SK-MEL-5 (cell line): Measurements from ENCODE around the gene ZNF716. TPM values are rescaled to one million over a fixed set of nuclear protein-coding genes. Genes with fewer than 3 reads are reported as not detected.
"Not testable (repeated sequence)": the region's sequence is repeated elsewhere in the genome, so short reads cannot be mapped to it uniquely, and the experiment has no call there.

Source experiments
- DNase-seq: peaks from one replicate; pipeline ENCODE4 v3.0.0-alpha.2; 2016; ENCODE audit warnings: low read depth, low spot score
- in situ Hi-C: cut with HindIII; loops from 2 replicates; pipeline ENCODE4 v1.10.0; 2016; ENCODE audit warnings: low sequenced_read_pairs, high pct_unique_total_duplicates, low pct_unique_long_range_greater_than_20kb
- total RNA-seq: library from RNA; depleted of rRNA; stranded (reverse); fragments of >200 nt; shearing (Covaris generic); gene quantifications from 2 replicates; pipeline ENCODE4 v1.2.3, GENCODE V29; 2014

Gene ZNF716
- total RNA-seq, 1 experiment from 2014 or later, result not detected

- in situ Hi-C loops, result no loop called here
Measured at GRCh38 chr7:57424515-57425238, 25.3 kb upstream of the ZNF716 start.

GRCh38 chr7:57425239-57425944 is 24.6 kb upstream of the ZNF716 start:
- DNase-seq, result no peak
- in situ Hi-C loops, result no loop called here

More at GRCh38 chr7:57424515-57425238, 25.3 kb upstream of the ZNF716 start:
- no peak for DNase-seq

- in situ Hi-C loops, result no loop called here
- no peak for DNase-seq
Measured at GRCh38 chr7:57425969-57426628, 23.9 kb upstream of the ZNF716 start.

GRCh38 chr7:57426629-57427003 is 23.4 kb upstream of the ZNF716 start:
- DNase-seq, result no peak
- in situ Hi-C loops, result no loop called here

GRCh38 chr7:57427146-57427545 is 22.8 kb upstream of the ZNF716 start:
- DNase-seq, result no peak
- in situ Hi-C loops, result no loop called here

- DNase-seq, result no peak
- in situ Hi-C loops, result no loop called here
Measured at GRCh38 chr7:57427594-57427993, 22.4 kb upstream of the ZNF716 start.

- in situ Hi-C loops, result no loop called here
- DNase-seq, result no peak
Measured at GRCh38 chr7:57432583-57432982, 17.4 kb upstream of the ZNF716 start.

- in situ Hi-C loops, result no loop called here
- no peak for DNase-seq
Measured at GRCh38 chr7:57437581-57437980, 12.4 kb upstream of the ZNF716 start.

- in situ Hi-C loops, result no loop called here
- no peak for DNase-seq
Measured at GRCh38 chr7:57438244-57438643, 11.7 kb upstream of the ZNF716 start.

- in situ Hi-C loops, result no loop called here
Measured at GRCh38 chr7:57443567-57443966, 6.4 kb upstream of the ZNF716 start.

GRCh38 chr7:57469186-57469828 is 19.3 kb downstream of the ZNF716 start:
- in situ Hi-C loops, result not testable (repeated sequence)

More at GRCh38 chr7:57443567-57443966, 6.4 kb upstream of the ZNF716 start:
- no peak for DNase-seq

GRCh38 chr7:57480304-57480703 is 30.3 kb downstream of the ZNF716 start:
- in situ Hi-C loops, result not testable (repeated sequence)

More at GRCh38 chr7:57469186-57469828, 19.3 kb downstream of the ZNF716 start:
- DNase-seq, result not testable (repeated sequence)

GRCh38 chr7:57485022-57485421 is 35.0 kb downstream of the ZNF716 start:
- in situ Hi-C loops, DNase-seq: not testable (repeated sequence)

More at GRCh38 chr7:57480304-57480703, 30.3 kb downstream of the ZNF716 start:
- DNase-seq, result not testable (repeated sequence)

GRCh38 chr7:57487957-57488356 is 38.0 kb downstream of the ZNF716 start:
- in situ Hi-C loops, result no loop called here
- DNase-seq, result no peak

GRCh38 chr7:57495111-57495510 is 45.1 kb downstream of the ZNF716 start:
- DNase-seq, in situ Hi-C loops: not testable (repeated sequence)

- no peak for DNase-seq
- in situ Hi-C loops, result no loop called here
Measured at GRCh38 chr7:57496395-57496794, 46.4 kb downstream of the ZNF716 start.

GRCh38 chr7:57505176-57505575 is 55.2 kb downstream of the ZNF716 start:
- in situ Hi-C loops, result no loop called here
- no peak for DNase-seq
